Measurements from ENCODE around the gene PCDHGB5.
"Not testable (repeated sequence)": the region's sequence is repeated elsewhere in the genome, so short reads cannot be mapped to it uniquely, and the experiment has no call there.

PCDHGB5 gene

DNA sequence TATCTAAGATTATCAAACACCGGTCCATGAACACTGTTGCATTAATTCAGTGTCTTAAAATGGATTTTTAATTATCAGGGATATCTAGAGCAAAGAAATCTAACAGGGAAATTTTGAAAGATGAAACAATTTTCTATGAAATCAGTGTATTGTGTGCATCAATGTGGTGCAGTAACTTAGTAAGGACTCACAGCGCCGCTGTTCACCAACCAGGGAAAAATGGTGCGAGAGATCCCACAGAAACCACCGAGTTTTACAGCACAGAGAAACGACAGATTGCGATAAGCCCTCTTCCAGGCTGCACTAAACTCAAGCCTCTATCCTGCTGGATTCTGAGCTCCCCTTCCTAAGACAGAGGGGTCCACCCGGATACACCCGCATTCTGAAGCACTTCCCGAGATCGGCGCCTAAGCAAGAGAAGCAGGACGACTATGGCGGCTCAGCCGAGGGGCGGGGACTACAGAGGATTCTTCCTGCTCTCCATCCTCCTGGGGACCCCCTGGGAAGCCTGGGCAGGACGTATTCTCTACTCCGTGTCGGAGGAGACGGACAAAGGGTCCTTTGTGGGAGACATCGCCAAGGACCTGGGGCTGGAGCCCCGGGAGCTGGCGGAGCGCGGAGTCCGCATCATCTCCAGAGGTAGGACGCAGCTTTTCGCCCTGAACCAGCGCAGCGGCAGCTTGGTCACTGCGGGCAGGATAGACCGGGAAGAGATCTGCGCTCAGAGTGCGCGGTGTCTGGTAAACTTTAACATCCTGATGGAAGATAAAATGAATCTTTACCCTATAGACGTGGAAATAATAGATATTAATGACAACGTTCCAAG lies 15.1 kb upstream of the PCDHGB5 start, which contains the start of gene PCDHGA7:
PCDHGA7 (plus strand) TSS at position 274 of the 826 bp plus-strand sequence; CDS start at position 432, 158 bp downstream.
- DNase-seq (ENCODE audit: low spot score), result no peak

GRCh38 chr5:141383345-141383744 lies 14.4 kb upstream of the PCDHGB5 start:
- DNase-seq (ENCODE audit: low spot score), result no peak

DNA sequence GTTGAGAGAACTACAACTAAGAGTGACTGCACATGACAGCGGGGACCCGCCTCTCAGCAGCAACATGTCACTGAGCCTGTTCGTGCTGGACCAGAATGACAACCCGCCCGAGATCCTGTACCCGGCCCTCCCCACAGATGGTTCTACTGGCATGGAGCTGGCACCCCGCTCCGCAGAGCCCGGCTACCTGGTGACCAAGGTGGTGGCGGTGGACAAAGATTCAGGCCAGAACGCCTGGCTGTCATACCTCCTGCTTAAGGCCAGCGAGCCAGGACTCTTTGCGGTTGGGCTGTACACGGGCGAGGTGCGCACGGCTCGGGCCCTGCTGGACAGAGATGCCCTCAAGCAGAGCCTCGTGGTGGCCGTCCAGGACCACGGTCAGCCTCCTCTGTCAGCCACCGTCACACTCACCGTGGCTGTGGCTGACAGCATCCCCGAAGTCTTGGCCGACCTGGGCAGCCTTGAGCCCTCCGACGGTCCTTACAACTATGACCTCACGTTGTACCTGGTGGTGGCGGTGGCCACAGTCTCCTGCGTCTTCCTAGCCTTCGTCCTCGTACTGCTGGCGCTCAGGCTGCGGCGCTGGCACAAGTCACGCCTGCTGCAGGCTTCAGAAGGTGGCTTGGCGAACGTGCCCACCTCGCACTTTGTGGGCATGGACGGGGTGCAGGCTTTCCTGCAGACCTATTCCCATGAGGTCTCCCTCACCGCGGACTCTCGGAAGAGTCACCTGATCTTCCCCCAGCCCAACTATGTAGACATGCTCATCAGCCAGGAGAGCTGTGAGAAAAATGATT lies 13.1 kb upstream of the PCDHGB5 start:
- no peak for DNase-seq (ENCODE audit: low spot score)

- DNase-seq (ENCODE audit: low spot score), result not testable (repeated sequence)
Measured at GRCh38 chr5:141387557-141388311, 10.0 kb upstream of the PCDHGB5 start, which contains the start of gene PCDHGB4. Gene PCDHGB4, plus strand, starts transcription at chr5:141387698. Its CDS starts 187 bp downstream, at chr5:141387885.

DNA sequence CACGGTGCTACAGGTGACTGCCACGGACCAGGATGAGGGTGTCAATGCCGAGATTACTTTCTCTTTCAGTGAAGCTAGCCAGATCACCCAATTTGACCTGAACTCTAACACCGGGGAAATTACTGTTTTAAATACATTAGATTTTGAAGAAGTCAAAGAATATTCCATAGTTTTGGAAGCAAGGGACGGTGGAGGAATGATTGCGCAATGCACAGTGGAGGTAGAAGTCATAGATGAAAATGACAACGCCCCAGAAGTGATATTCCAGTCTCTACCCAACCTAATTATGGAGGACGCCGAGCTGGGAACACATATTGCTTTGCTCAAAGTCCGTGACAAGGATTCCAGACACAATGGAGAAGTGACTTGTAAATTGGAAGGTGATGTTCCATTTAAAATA lies 9.1 kb upstream of the PCDHGB5 start:
- DNase-seq (ENCODE audit: low spot score), result no peak

- no peak for DNase-seq (ENCODE audit: low spot score)
Measured at GRCh38 chr5:141389153-141390042, 8.3 kb upstream of the PCDHGB5 start.

GRCh38 chr5:141392429-141393198 lies 5.1 kb upstream of the PCDHGB5 start, which contains the start of gene PCDHGA8:
Gene PCDHGA8, plus strand, starts transcription at chr5:141392633. Its CDS starts 181 bp downstream, at chr5:141392814.
- no peak for DNase-seq (ENCODE audit: low spot score)

GRCh38 chr5:141393267-141393666 lies 4.5 kb upstream of the PCDHGB5 start:
- DNase-seq (ENCODE audit: low spot score), result no peak

- DNase-seq (ENCODE audit: low spot score), result not testable (repeated sequence)
Measured at GRCh38 chr5:141394401-141395187, 3.2 kb upstream of the PCDHGB5 start.

GRCh38 chr5:141398608-141399007 lies 861 bp downstream of the PCDHGB5 start:
- no peak for DNase-seq (ENCODE audit: low spot score)

- DNase-seq (ENCODE audit: low spot score), result no peak
Measured at GRCh38 chr5:141399555-141400258, 2.0 kb downstream of the PCDHGB5 start.

GRCh38 chr5:141402553-141403243 lies 5.0 kb downstream of the PCDHGB5 start, which contains the start of gene PCDHGA9:
Gene PCDHGA9, plus strand, starts transcription at chr5:141402778. Its CDS starts 175 bp downstream, at chr5:141402953.
- DNase-seq (ENCODE audit: low spot score), result no peak

- no peak for DNase-seq (ENCODE audit: low spot score)
Measured at GRCh38 chr5:141403387-141403786, 5.6 kb downstream of the PCDHGB5 start.

DNA sequence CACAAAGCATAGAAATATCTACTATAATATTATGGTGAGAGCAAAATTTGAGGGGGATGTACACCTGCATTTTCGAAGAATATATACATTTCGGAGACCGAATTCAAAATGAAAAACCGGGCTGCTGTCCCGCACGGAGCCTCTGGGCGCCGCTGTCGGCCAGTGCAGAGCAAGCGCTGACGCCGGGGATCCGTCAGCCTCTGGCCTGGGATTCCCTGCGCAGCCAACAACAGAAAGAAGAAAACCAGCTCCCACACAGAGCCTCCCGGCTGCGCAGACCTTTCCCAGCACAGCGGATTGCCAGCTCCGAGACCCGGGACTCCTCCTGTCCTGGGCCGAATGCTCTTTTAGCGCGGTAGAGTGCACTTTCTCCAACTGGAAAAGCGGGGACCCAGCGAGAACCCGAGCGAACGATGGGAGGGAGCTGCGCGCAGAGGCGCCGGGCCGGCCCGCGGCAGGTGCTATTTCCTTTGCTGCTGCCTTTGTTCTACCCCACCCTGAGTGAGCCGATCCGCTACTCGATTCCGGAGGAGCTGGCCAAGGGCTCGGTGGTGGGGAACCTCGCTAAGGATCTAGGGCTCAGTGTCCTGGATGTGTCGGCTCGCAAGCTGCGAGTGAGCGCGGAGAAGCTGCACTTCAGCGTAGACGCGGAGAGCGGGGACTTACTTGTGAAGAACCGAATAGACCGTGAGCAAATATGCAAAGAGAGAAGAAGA lies 10.2 kb downstream of the PCDHGB5 start, which contains the start of gene PCDHGB6:
PCDHGB6 (plus strand) TSS at position 232 of the 716 bp plus-strand sequence; CDS start at position 414, 182 bp downstream.
- DNase-seq (ENCODE audit: low spot score), result not testable (repeated sequence)

DNA sequence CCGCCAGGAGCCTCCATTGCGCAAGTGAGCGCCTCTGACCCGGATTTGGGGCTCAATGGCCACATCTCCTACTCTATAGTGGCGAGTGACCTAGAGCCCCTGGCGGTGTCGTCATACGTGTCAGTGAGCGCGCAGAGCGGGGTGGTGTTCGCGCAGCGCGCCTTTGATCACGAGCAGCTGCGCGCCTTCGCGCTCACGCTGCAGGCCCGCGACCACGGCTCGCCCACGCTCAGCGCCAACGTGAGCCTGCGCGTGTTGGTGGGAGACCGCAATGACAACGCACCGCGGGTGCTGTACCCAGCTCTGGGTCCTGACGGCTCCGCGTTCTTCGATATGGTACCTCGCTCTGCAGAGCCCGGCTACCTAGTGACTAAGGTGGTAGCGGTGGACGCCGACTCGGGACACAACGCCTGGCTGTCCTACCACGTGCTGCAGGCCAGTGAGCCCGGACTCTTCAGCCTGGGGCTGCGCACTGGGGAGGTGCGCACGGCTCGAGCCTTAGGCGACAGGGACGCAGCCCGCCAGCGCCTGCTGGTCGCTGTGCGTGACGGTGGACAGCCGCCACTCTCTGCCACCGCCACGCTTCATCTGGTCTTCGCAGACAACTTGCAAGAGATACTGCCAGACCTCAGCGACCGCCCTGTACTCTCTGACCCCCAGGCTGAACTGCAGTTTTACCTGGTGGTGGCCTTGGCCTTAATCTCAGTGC lies 12.0 kb downstream of the PCDHGB5 start:
- DNase-seq (ENCODE audit: low spot score), result no peak

DNA sequence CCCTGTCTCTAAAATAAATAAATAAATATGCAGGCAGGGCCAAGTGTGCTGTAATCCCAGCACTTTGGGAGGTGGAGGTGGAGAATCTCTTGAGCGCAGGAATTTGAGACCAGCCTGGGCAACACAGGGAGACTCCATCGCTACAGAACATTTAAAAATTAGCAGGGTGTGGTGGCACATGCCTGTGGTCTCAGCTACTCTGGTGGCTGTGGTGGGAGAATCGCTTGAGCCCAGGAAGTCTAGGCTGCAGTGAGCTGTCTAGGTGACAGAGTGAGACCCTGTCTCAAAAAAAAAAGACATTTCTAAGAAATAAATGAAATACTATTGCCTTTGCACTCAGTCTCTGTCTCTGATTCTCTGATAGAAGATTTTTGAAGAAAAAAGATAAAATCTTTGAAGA lies 13.8 kb downstream of the PCDHGB5 start:
- no peak for DNase-seq (ENCODE audit: low spot score)
